NCI-H226 (cell line): Measurements from ENCODE around the gene SLC7A6OS.
A peak's percentile ranks its signal among the peaks of the same experiment; 100 is the strongest.

ENCODE experiments used
- DNase-seq: peaks from one replicate; pipeline ENCODE4 v3.0.0-alpha.2; 2015

SLC7A6OS gene

DNA sequence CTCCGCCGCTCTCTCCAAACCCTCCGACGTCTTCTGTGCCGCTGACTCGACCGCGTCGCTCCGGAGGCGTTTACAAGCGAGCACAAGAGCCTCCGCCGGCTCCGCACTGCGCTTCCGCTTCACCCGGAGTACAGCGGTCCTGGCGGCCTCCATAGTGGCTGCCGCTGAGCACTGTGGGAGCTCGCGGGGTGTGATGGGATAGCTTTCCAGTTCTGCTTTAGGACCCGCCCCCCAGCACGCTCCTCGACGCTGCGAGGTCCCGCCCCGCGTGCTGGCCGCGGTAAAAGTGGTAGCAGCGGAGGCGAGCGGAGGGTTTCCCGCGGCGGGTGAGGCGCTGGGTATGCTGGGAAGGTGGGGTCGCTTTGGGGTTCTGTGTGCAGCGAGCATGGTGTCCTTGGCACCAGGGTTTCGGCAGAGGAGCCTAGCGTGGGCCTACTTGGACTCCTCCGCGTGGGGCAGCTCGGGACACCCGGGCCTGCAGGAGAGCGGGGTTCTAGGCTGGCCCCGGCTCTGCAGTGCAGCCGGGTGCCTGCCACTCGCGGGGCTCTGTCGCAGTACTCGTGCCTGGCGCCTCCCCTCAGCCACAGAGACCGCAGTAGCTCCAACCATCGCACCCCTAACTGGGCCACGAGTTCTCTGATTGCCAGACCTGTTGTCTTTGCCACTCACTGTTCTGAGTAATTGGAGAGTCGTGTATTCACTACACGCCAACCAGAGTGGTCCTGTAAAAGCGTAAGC lies at the start of gene SLC7A6OS, which contains the start of gene PRMT7:
Gene SLC7A6OS (minus strand): TSS at position 173 of the 738 bp plus-strand sequence. CDS start 20 bp downstream, at position 153.
Gene PRMT7 (plus strand): TSS at position 246 of the 738 bp plus-strand sequence. CDS start 4,961 bp downstream, outside the sequence.
- DNase-seq = peak; percentile 87

DNA sequence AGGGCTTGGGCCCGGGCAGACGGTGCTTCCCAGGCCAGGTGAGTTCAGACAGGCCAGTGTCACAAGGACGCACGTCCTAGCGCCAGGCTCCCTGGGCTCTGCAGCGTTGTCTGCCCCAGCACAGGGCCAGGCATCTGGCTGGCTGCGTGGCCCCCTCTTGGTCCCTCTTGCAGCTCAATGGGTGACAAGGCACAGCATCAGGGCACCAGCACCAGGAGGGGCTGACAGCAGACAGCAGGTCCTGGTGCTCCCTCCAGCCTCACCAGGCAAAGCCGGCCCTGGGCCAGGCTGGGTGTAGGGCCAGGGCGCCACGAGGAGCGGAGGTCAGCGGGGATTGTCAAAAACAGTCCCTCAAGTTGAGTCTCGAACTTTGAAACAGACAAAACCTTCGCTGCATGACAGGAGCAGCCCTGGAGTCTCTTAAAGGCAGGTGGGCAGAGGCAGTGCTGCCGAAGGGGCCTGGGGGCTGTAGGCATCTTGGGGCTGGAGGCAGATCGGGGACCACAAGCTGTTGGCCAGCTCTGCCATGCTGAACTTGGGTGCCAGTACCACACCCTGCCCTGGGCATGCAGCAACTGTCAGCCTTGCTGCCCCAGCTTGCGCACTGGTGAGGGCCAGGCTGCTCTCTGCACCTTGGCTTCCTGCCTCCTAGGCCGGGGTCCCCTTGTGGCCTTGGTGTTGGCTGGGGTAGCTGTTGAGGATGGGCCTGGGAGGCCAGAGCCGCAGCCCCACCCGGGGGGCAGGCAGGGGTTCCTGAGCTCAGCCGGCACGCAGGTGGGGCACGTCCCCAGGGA lies 48.8 kb upstream of the SLC7A6OS start:
- no peak for DNase-seq

DNA sequence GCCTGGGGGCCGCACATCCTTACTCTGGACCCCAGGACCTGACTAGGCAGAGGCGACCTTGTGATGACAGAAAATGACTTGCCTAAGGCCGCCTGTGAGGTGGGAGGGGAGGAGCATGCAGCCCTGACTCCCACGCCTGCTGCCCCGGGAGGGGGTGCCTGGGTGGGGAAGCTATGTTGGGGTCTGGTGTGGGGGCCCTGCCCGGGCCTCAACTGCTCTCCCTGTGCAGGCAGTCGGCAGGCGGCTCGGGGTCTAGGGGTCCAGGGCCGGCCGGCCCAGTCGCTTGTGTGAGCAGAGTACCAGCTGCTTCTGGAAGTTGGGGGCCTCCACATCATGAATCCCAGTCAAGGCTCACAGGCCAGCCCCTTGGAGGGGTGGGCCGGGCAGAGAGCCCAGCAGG lies 48.2 kb upstream of the SLC7A6OS start:
- DNase-seq = no peak

DNA sequence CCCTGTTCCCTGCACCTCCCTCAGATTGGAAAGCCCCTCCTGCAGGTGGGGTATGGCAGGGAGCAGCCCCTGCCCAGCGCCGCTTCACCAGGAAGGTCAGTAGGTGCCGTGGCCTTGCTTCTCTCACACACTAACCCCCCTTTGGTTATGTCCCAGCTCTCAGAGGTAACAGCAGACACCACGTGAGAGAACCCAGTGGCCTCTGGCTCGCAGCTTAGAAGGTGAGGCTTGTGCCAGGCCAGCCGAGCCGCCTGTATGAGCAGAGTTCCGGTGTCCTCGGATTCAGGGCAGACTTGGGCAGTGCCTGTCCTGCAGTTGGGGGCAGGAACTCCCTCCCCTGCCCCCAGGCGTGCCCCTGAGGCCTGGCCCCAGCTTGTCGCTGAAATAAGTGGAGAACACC lies 47.2 kb upstream of the SLC7A6OS start:
- no peak for DNase-seq

DNA sequence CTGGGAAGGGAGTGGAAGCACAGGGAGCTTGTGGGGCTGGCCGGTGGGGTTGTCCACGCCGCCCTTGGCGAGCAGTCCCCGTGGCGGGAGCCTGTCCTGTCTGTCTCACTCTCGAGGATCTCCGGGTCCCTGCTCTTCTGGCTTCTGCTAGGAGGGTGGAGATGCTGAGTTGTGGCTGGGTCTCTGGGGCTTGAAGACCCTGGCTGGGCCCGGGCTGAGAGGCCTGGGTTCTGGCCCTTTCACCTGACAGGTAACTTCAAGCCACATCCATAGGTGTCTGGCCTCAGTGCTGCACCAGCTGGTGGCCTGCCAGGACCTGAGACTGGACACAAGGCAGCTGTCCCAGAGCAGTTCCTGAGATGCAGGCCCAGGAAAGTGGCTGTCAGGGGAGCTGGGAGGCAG lies 46.8 kb upstream of the SLC7A6OS start:
- no peak for DNase-seq

DNA sequence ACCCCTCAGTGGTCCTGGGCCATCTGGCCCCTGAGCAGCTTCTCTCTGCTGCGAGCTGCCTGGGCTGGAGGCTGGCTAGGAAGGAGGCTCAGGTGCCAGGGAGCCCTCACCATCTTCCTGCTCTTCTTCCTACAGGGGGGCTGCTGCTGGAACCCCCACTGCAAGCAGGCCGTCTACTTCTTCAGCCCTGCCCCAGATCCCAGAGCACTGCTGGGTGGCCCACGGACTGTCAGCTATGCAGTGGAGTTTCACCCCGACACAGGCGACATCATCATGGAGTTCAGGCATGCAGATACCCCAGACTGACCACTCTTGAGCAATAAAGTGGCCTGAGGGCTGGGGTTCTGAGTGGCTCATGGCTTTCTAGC lies 46.2 kb upstream of the SLC7A6OS start:
- peak; percentile 13 for DNase-seq

DNA sequence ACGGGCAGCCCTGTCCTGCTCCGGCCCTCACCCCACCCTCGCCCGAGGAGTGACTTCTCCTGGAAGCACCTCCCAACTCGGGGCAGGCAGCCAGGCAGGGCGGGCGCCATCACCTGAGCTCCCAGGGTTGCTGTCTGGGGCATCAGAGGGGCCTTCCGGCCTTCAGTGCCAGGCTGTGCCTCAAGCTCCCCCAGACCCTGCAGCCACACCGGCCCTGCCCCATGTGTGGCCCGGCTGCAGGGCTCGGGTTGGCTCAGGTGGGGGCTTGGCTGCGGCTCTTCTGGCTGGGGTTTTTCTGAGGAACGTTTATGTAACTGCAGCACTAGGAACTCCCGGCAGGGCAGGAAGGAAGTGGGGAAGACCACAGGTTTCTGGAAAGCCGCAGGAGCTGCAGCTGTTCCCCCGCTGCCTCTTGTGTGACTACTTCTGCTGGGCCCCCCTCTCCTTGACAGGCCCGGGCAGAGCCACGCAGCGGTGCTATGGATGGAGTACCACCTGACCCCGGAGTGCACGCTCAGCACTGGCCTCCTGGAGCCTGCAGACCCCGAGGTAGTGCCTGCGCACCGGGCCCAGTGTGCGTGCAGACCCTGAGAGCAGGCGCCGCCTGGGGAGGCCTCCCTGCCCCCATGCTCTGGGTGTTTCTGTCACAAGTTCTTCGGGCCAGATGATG lies 45.6 kb upstream of the SLC7A6OS start:
- DNase-seq = no peak

DNA sequence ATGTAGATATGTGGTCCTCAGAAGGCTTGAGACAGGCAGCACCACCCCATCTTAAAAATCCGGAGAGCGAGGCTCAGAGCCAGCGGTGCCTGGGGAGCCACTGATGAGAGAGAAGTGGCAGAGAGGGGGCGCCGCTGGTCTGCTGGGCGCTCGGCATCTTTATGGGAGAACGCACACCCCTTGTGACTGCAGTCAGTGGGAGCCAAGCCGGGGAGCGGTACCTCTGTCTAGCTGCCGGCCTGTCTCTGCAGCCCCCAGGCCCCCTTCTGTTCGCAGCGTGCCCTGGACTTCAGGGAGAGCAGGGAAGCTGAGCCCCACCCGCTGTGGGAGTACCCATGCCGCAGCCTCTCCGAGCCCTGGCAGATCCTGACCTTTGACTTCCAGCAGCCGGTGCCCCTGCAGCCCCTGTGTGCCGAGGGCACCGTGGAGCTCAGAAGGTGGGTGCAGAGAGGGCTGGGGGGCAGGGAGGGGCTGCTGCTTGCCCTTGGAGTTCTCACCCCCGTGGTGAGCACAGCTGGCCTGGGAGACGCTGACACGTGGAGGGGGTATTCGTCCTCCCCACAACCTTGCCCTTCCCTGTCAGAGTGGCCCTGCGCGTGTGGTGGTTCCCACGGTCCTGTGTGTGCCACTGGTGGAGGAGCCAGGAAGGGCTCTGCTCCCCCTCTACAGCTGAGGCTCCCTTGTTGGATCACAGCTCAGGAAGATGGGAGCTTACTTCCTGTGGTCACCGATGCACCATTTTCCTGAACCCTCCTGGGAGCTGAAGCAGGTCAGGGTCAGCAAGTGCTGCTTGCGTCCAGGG lies 44.9 kb upstream of the SLC7A6OS start:
- DNase-seq = no peak

DNA sequence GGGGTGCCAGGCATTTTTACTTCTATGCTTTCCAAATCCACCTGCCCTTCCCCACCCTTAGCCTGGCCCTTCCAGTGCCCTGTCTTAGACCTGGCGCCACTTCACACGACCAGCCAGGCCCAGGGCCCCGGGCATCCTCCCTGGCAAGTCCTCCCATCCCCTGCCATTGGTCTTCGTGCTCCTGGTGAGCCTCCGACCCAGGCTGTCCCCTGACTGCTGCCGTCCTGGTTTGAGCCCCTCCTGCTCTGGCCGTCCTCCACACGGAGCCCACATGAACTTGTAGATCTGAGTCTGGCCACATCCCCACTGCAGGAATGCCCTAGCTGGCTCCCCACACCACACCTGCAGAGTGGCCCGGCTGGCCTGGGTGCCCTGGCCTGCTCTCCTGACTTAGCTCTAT lies 44.1 kb upstream of the SLC7A6OS start:
- no peak for DNase-seq

DNA sequence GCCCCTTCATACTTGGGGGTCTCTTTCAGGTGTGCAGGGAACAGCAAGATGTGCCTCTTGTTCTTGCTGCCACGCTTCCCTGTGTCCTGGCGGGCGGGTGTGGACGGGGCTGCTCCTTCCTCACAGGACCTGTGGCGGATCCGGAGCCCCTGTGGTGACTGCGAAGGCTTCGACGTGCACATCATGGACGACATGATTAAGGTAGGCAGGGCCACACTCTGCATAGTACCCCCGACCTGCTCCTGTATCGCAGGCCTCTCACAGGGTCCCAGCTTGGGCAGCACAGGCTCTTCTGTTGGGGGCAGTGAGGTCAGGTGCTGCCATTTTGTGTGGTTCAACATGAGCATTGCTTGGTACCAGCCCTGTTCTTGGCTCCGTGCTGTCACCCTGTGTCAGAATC lies 42.6 kb upstream of the SLC7A6OS start:
- no peak for DNase-seq

DNA sequence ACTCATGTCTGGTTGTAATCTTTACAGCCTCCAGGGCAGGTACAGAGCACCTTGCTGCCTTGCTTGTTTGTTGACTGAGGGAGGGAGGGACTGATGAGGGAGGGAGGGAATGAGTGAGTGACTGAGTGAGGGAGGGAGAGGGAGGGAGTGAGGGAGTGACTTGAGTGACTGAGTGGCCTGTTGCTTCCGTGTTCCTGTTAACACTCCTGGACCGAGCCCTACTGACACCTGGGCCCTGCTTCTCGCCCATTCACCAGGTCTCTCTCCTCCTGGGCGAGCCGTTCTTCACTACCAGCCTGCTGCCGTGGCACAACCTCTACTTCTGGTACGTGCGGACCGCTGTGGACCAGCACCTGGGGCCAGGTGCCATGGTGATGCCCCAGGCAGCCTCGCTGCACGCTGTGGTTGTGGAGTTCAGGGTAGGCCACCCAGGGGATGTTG lies 41.3 kb upstream of the SLC7A6OS start:
- no peak for DNase-seq

DNA sequence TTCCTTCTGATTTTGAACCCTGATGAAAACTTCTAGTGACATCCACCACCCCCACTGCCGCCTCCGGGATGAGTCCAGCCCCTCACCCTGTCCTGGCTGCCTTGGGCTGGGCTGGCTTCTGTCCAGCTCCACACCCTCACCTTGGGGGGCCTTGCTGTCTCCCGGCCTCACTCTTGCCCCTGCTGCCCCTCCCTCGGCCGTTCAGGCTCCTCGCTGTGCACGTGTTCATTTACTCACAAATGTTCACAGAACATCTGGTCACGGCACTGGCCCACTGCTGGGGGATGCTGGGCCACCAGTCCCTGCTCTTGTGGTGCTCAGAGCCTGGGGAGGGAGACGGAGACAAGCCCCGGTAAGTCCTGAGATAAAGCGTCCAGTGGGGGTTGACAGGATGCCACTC lies 40.7 kb upstream of the SLC7A6OS start:
- no peak for DNase-seq

DNA sequence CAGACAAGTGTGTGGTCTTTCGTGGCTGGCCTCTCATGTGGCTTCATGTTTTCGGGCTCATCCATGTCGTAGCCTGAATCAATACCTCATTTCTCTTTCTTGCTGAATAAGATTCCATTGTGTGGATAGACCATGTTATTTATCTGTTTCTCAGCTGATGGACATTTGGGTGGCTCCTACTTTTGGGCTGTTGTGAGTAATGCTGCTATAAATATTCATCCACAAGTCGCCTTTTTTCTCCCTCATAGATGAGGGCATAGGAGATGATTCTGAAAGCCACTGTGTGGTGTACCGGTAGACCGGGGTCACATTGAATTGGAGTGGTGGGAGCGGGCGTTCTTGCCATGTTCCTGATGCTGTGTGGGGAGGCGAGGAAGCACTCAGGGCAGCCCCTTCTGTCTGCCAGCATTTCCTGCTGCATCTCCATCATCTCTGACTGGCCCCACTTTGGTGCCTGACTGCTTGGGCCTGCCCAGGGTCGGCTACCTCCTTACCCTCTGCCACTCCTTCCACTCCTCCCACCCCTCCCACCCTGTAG lies 40.1 kb upstream of the SLC7A6OS start:
- DNase-seq = no peak

DNA sequence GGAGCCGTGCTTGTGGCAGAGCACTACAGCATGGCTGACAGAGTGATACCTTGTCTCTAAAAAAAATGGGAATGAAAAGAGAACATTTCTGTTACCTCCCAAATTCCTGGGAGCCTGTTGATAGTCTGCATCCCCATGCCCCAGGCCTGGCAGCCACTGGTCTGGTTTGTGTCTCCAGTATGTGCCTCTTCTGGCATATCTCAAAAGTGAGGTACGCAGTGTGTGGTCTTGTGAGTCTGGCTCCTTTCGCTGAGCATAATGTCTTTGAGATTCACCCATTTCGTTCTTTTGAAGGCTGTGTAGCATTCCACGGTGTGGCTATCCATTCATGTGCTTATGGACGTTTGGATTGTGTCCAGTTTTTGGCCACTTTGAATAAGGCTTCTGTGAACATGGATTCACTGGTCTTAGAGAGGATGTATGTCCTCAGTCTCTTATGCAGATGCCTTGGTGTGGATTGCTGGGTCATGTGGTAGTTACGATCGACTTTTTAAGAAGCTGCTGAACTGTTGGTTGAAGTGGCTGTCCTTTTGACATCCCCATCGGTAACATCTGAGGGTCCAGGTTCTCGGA lies 39.2 kb upstream of the SLC7A6OS start:
- DNase-seq = no peak

DNA sequence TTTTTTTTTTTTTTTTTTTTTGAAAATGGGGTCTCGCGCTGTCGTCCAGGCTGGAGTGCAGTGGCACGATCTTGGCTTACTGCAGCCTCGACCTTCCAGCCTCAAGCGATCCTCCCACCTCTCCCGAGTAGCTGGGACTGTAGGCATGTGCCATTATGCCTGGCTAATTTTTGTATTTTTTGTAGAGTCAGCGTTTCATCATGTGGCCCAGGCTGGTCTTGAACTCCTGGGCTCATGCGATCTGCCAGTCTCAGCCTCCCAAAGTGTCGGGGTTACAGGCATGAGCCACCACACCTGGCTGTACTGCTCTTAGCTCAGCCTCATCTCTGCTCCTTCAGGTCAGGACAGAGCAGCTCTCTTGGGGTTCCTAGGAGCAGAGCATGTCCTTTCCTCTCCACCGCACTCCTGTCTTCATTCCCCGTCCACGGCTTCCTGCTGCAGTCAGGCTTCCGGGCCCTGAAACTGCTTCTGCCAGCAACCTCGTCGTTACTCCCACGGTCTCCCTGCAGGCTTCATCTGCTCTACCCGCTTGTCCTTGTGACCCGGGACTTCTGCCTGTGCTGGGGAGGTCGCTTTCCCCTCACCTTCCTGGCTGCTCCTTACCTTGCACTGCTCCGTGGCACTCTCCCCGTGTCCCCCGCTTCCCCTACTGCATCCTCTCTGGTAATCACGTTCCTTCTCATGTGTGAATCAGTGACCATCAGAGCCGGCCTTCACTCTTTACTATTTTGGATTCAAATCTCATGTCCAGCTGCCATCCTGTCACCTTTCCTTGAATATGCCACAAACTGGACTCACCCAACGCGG lies 38.1 kb upstream of the SLC7A6OS start:
- DNase-seq = no peak

DNA sequence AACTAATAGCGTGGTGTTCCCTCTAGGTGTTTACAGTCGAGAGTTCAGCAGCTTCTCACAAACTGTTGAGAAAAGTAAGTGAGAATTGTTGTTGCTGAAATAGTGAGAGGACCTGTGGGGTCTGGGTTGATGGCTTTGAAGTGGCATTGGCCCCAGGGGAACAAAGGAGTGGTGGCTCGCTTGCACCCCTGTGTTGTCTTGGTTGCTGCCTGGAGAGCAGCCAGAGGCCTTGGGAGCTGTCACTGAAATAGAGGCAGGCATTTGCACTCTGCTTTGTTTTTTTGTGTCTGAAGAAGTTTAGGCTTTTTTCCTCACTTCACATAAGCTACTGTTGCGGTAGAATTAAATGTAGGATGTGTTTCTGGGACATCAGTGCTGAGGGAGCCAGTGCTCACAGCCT lies 36.9 kb upstream of the SLC7A6OS start:
- DNase-seq = no peak

DNA sequence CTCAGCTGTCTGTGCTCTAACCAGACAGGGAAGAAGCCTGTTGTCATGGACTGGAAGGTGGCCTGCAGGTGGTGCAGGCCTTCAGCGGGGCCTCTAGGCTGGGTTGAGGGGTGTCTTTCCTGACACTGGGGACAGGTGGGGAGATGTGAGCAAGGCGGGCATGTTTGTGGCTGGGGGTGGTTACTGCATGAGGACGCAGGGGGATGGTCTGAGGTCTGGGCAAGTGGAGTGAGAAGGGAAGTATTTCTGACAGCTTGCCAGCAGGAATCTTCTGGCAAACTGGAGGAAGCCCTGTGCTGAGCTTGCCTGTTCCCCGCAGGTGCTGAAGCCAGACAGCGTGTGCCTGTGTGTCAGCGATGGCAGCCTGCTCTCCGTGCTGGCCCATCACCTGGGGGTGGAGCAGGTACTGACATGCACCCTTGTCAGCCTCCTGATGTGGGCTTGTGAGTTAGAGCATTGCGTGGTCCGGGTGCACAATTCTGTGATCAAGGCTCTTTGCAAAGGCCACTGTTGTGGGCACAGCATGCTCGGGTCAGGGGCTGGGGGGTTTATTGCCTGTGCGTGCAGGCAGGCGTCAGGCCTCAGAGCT lies 36.2 kb upstream of the SLC7A6OS start:
- DNase-seq = no peak

DNA sequence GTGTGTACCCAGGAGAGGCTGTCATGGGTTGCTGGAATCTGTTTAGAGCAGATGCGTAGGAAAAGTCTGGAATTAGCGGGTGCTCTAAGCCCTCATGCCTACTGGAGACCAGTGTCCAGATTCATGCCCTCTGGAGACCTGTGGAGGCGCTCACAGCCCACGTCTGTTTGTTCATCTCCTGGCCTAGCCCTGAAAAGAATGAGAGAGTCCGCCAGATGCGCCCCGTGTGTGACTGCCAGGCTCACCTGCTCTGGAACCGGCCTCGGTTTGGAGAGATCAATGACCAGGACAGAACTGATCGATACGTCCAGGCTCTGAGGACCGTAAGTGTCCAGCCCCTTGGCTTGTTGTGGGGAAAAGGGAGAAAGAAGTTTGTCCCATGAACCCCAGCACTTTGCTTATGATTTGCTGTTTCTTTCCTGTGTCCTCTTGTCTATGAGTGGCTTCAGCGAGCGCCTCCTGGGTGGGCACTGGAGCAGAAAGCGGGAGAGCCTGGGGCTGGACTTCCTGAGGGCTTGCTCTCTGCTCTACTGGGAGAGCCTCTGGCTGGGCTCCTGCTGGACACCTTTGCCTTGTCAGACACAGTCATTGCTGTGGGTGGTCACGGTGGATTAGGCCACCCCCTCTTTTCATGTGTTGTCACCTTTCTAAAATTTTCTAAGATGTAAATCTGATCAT lies 35.4 kb upstream of the SLC7A6OS start:
- DNase-seq = no peak

DNA sequence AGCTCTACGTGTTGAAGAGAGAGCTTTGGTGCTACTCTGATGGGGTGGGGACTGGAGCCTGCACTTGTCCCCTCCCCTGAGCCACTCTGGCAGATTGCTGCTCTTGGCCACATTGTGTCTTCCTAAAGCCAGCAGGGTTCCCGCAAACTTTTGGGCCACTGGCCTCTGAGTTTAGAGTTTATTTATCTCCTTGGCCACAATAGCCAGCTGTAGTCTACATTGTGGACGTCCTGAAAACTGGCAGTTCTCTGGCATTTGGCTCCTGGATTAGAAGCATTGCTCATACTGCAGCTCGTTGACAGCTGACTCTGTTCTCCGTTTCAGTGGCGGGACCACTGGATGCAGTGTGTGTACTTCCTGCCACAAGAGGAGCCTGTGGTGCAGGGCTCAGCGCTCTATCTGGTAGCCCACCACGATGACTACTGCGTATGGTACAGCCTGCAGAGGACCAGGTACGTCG lies 34.6 kb upstream of the SLC7A6OS start:
- DNase-seq = no peak

DNA sequence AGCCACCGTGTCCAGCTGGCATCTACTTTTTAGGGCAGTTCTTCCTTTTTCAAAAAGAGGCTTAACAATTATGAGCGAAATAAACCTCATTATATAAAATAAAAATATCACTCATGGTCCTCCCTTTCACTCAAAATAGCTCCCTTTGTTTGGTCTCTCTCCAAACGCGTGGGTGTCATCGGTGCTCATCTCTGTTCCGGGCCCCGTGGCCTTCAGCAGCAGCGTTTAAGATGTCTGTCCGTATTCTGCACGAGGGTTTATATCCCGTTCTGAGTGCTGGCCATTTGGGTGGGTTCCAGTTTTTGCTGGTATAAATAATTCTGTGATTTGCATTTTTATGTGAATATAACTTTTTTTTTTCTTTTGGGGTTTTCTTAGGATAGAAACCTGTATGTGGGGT lies 33.5 kb upstream of the SLC7A6OS start:
- no peak for DNase-seq
